Stimulated activated CD4-positive, alpha-beta T cell treated with anti-CD3 and anti-CD28 coated beads, Interleukin-4, amount 100 ng/mL, for 48 hours (primary cell): ENCODE measurements around the gene LBR.

Experiments
- DNase-seq, 2 donors: peaks; one replicate each; pipeline ENCODE4 v3.0.0-alpha.2; 2020; ENCODE audit warnings: low read depth in 2 of 2

LBR gene

DNA sequence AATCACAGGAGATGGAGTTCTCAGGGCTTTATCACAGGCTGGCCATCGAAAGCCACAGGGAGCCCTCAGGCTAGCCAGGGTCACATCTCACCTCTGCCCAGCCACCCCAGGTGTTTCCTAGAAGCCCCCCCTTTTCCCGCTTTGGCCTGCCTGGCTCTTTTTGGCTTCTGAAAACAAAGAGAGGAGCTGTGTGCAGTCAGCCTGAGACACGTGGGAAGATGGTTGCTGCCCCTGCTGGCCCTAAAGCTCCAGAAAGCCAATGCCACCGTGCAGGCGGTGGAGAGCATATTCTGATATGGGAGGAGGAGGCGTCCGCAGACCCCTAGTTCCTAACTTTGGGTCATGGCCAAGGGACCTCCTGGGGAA is 18.7 kb upstream of the LBR start:
- DNase-seq, result no peak

DNA sequence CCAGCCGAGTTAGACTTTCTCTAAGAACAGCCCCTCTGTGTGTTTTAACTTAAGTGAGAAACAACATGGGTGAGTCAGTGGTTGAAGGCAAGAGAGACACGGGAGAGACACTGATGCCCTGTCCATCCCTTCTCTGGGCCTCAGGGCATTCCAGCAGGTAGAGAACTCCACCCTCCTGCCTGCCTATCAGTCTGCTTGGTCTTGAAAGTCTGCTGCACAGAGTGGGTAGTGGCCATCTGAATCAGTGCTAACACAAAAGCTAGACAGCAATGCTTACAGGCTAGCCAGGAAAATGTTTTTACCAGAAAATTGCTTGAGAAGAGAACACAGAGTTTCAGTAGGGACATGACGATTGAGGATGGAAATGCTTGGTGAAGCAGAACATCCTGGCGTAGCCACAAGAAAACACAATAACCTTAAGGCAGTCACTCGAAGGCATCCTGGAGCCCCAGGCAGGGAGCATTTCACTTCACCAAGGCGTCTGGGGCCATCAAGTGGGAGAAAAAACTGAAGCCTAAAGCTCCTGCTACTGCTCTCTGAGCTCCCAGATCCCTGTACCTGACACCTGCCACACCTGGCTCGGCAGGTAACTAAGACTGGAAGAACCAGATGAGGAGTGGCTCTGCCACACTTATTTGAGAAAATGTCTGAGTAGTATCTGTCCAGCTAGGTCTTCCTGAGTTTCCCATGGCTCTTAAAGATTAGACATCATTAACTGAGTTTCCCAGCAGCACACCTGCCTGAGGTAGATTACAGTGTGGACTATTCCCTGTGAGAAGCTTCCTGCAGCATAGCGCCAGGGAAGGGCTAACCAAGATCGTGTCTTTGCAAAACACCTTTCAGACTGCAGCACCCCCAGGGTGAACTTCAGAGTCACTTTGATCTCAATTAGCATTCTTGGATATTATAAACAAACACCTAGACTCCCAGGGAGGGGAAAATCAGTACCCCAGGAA is 18.1 kb upstream of the LBR start:
- no peak for DNase-seq

- no peak for DNase-seq
Measured at GRCh38 chr1:225442123-225442505, 14.3 kb upstream of the LBR start.

DNA sequence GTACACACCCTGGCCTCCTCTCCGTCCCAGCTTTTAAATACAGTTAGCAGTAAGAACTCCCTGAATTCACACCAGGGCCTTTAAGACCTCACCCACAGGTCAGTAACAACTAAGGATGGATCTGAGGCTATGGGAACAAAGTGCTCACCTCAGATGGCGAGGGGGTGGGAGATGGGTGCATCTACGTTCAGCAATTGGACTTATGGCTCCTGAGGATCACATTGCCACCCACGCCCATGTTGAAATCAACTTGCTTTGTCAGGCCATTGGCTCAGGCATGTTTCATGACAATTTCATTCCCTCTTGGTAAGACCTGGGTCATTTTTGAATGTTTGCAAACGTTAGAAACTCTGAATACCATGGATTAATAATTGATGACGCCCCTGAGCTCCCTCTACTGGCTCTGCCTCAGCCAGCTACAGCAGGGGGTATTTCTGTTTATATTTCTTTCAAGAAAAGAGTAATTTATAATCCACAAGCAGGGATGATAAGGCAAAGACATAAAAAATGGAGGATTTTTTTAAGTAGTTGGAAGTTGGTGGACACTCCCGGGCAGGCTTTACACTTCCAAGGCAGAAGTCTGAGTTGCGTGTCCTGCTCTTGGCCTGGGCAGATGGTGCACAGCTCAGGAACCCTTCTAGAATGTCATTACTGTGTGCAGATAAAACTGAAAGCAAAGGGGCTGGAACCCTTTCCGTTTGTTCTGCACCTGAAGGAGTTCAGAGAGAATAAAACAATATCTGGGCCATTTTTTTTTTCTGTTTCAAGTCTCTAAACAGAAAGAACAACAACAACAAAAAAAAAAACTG is 13.7 kb upstream of the LBR start:
- DNase-seq, result no peak

DNA sequence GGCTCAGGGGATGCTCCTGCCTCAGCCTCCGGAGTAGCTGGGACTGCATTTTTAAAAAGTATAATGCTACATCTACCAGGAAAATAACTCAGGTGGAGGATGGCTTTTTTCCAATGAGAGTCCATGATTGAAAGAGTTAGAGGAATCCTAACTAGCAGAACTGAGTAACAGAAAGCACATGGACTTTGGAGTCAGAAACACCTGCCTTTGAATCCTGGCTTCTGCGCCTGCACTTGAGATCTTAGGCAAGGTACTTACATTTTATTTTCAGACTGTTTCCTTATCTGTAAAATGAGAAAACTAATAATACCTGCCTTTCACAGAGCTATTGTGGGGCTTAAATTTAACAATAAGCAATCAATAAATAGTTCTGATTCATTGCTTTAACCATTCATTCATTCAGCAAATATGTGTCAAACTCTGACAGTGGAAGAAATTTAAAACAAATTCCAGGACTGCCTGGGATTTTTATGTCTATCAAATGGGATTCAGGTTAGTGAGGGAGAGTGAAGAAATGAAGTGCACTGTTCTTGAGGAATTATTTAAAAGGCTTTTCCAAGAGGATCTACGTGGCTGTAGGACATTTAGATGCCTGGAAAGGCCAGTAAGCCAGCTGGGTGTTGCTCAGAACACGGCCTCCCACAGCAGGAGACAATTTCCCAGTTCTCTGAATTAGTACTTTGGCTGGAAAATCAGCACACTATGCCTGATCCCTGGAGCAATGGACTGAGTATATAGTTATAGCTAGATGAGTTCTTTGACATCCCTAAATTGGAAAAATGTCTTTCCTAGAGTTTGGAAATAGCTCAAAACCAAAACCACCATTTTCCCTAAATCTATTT is 12.8 kb upstream of the LBR start:
- no peak for DNase-seq

GRCh38 chr1:225437710-225438437 is 10.0 kb upstream of the LBR start:
- no peak for DNase-seq

- DNase-seq, result no peak
Measured at GRCh38 chr1:225435957-225436392, 8.1 kb upstream of the LBR start.

DNA sequence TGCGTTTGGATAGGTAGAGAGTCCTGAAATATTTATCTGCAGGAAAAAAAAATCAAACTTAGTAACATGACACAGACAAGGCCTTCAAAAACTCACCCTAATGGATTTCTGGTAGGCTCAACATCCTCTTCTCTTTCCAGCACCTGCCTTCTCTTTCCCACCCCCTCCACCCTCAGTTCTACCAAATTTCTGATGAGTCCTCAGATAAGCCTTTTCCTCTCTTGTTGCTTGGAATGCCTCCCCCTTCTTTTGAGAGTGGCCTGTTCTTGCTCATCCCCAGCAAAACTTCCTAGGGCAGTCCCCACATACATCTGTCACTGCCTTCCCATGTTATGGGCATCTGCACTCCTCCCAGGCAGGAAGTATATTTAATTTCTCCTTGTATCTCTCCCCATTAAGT is 7.6 kb upstream of the LBR start:
- DNase-seq, result no peak

- no peak for DNase-seq
Measured at GRCh38 chr1:225435076-225435475, 7.2 kb upstream of the LBR start.

- DNase-seq, result no peak
Measured at GRCh38 chr1:225434046-225434445, 6.2 kb upstream of the LBR start.

DNA sequence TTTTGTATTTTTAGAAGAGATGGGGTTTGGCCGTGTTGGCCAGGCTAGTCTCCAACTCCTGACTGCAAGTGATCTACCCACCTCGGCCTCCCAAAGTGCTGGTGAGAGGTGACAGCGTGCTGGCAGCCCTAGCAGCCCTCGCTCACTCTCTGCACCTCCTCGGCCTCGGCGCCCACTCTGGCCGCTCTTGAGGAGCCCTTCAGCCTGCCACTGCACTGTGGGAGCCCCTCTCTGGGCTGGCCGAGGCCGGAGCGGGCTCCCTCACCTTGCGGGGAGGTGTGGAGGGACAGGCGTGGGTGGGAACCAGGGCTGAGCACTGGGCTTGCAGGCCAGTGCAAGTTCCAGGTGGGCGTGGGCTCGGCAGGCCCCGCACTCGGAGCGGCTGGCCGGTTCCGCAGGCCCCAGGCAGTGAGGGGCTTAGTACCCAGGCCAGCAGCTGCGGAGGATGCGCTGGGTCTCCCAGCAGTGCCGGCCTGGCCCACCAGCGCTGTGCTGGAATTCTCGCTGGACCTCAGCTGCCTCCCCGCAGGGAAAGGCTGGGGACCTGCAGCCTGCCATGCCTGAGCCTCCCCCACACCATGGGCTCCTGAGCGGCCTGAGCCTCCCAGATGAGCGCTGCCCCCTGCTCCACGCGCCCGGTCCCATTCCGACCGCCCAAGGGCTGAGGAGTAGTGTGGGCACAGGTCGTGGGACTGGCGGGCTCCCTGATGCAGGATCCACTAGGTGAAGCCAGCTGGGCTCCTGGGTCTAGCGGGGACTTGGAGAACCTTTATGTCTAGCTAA is 3.4 kb upstream of the LBR start:
- DNase-seq, result no peak

DNA sequence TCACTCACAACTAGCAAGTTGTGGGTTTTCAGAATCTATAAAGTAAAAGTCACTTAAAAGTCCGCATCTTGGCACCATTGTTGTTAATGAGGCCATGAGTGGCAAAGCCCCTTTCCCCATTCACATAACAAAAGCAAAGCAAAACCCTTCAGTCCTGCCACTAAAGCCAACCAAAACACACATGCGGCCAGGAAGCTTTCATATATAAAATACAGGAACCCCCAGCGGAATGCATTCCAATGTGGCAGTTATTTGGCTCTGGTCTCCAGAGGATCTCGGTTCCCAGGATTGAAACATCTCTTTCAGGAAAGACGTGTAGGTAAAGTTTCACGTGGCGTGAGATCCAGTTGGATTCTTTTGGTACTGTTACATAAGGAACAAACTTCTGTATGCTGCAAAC is 2.5 kb upstream of the LBR start:
- DNase-seq, result no peak

GRCh38 chr1:225428881-225429455 is 1.1 kb upstream of the LBR start:
- no peak for DNase-seq

DNA sequence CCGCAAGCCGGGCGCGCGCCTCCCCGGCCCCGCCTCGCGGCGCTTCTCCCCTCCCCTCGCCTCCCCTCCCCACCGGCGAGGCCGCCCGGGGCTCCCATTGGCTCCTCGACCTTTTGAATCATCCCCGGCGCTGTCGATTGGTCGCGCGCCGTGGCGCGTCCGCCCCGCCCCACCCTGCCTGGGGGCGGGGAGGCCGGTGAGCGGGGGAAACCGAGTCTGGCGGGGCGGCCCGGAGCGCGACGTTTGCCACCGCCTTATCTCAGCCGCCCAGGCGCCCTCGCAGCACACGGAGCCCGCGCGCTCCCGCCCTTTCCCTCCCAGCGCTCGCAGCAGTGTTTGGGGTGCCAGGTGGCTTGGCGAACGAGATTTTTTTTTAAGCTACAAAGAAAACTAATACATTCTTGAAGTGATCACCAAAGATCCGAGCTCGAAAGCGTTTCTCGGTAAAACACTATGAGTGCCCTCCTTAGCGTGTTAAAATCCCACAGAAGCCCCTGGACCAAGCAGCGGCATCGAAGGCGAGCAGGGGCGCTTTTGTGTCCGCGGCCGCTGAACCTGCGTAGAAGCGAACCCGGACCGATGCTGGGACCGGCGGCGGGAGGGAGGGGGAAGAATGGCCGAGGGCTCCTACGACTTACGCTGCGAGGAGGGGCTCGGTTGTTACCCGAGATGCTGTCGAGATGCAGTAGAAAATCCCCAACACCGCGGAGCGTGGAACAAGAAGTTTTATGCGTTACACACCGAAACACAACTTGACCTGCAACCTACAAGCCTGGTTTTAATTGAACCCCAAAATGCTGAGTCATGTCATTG is 436 bp upstream of the LBR start:
- DNase-seq, result peak; percentile 82 to 89

DNA sequence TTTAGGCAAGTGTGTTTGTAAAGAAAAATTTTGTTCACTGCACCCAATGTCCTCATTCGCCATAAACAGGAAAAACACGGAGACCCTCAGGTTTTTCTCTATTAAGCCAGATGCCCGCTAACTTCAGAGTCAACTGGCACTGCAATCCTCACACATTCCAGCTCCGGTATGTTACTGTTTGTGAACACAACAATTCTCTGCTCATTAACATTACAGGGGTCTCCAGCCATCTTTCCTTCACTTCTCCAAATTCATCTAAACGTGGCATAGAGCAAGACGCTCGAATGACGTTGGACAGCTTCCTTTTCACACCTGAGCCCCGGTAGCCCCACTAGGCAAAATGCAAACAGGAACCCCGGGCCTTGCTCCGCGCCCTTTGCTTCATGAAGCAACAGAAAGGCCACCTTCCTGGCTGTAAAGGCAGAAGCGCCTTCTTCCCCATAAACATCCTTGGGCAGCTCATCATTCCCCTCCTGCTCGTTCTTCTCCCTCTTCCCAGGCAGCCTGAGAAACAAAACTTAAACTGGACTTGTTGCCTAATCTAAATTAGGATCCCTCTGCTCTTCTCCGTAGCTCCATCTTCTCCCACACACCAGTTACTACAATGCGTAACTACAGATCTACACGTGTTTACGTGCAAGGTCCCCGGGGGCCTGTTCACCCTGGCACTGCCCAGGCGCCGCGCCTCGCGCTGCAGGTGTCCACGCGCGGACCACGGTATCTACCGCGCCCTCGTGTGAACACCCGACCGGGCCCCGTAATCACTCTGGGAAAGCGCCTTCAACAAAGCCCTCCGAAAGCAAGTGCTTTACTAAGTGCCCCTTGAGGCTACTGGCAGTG is 1.2 kb downstream of the LBR start:
- peak in 1 of 2 donors; percentile 10 for DNase-seq

DNA sequence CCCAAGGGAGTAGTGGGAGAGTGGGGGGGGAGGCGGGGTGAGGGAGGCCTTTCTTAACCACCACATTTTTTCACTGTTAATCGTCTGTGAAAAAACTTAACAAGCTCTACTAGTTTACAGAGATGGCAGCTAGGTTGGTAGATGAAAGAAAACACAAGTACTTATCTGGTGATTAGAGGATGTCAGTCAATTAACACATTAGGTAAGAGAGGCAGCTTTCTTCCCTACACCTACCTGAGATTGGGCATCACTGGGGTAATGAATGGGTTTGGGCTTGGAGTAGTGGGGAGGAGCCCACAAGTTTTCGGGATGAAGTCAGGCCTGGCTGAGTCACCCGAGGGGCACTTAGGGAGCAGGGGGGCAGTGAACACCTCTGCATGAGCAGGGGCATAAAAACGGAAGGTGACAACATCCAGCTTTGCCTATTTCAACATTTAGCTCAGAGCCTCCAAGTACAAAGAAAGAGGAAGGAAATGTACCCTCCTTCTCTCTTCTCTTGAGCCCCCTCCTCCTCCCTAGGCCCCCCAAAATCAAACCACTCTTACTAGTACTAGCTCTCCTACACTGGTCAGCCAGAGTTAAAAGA is 2.5 kb downstream of the LBR start:
- no peak for DNase-seq

- DNase-seq, result no peak
Measured at GRCh38 chr1:225424562-225425200, 3.2 kb downstream of the LBR start.

- no peak for DNase-seq
Measured at GRCh38 chr1:225423518-225423855, 4.4 kb downstream of the LBR start.
